ENCODE results near the gene TACC2.

DNA sequence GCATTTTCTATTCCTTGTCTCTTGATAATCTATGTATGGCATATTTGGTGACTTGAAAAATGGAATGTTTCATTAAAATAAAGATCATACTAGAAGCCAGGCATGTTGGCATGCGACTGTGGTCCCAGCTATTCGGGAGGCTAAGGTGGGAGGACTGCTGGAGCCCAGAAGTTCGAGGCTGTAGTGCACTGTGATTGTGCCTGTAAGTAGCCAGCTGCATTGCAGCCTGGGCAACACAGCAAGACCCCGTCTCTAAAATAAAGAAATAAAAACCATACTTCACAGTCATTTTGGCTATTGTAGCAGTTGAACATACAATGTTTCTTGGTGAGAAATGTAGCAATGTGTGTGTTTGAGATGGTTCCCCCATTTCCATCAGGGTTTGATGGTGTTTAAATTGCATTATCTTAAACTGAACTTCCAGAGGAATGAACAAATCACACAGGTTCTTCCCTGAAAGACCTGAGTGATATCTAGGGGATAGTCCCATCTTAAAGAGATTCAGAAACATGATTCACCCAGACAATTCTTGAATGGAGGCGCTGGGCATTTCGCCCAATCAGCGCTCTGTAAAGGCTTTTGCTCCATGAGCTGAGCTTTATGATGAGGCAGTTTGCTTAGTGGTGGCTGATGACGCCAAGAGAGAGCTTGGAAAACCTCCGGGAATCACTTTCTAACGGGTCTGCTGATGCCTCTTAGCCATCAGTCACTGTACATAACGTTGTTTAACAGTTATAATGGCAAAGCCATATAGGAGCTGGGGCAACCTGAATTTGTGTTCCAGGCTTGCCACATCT lies 262.7 kb downstream of the TACC2 start:
- TF ChIP-seq POLR2AphosphoS5 (IDR thresholded peaks at IDR 0.05; ENCODE audit: low read depth, low read length) (no peak), SIN3A (IDR thresholded peaks at IDR 0.05; ENCODE audit: borderline replicate concordance, insufficient read depth, low read length) (no peak), TAF1 (IDR thresholded peaks at IDR 0.05; ENCODE audit: borderline replicate concordance, insufficient read depth, low read length) (no peak), FOXP2 (optimal IDR thresholded peaks at IDR 0.05; ENCODE audit: borderline replicate concordance, extremely low read depth, extremely low read length, insufficient read depth) (no peak)
- TF ChIP-seq, protein P1, sequence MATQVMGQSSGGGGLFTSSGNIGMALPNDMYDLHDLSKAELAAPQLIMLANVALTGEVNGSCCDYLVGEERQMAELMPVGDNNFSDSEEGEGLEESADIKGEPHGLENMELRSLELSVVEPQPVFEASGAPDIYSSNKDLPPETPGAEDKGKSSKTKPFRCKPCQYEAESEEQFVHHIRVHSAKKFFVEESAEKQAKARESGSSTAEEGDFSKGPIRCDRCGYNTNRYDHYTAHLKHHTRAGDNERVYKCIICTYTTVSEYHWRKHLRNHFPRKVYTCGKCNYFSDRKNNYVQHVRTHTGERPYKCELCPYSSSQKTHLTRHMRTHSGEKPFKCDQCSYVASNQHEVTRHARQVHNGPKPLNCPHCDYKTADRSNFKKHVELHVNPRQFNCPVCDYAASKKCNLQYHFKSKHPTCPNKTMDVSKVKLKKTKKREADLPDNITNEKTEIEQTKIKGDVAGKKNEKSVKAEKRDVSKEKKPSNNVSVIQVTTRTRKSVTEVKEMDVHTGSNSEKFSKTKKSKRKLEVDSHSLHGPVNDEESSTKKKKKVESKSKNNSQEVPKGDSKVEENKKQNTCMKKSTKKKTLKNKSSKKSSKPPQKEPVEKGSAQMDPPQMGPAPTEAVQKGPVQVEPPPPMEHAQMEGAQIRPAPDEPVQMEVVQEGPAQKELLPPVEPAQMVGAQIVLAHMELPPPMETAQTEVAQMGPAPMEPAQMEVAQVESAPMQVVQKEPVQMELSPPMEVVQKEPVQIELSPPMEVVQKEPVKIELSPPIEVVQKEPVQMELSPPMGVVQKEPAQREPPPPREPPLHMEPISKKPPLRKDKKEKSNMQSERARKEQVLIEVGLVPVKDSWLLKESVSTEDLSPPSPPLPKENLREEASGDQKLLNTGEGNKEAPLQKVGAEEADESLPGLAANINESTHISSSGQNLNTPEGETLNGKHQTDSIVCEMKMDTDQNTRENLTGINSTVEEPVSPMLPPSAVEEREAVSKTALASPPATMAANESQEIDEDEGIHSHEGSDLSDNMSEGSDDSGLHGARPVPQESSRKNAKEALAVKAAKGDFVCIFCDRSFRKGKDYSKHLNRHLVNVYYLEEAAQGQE (IDR thresholded peaks at IDR 0.05; ENCODE audit: insufficient read depth in 1 of 2, low read depth in 2 of 2, low read length in 2 of 2): no peak

Measured in PFSK-1 (cell line).